Suprapubic skin (tissue), 3 donors: ENCODE measurements around the gene PLCG2.

Source experiments
- EP300 ChIP-seq: sonication (generic); formaldehyde crosslinking; IDR thresholded peaks from one replicate; pipeline ENCODE4 v1.6.1; 2017; ENCODE audit warnings: antibody characterized with exemption
- POLR2A ChIP-seq, 2 donors: fragments of 450-650 bp; IDR thresholded peaks; one replicate each; pipeline ENCODE4 v1.6.1; 2017; ENCODE audit warnings: antibody characterized with exemption in 2 of 2, mild to moderate bottlenecking in 2 of 2, moderate library complexity in 2 of 2
- TF ChIP-seq, protein P1 (sequence below), 2 donors: fragments of 200-600 bp in 1 of 2; fragments of 450-650 bp in 1 of 2; sonication (generic) in 1 of 2; IDR thresholded peaks; one replicate each; pipeline ENCODE4 v1.5.1; 2016 to 2019; ENCODE audit warnings: antibody characterized with exemption in 2 of 2, mild to moderate bottlenecking in 1 of 2, moderate library complexity in 1 of 2

DNA sequence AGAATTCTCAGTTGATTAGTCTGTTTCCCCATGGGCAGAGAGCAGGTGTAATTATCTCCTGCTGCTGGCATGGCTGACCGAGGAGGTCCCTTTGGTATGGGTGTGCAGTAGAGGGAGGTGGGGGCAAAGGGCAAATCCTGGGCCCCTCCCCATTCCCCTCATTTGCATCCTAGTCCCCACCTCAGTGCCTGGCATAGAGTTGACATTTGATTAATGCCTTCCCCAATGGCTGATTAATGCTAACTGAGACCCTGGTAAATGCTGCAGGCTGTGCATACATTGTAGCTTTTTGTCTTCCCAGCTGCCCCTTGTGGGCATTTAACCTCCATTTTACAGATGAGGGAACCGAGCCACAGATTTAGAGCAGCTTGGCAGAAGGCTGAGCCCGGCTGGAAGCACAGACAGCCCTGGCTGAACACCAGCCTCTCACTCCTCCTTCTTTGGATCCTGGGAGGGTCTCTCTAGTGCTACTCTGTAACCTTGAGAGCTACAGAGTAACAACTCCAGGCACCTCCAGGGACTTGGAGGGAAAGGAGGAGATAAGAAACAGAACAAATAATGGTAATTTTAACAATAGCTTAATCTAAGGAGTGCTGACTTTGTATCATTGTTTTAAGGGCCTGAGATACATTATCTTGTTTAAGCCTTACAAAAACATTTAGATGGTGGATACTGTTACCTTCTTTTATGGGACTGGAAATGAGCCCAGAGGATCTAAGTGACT lies 5.1 kb downstream of the PLCG2 start:
- TF ChIP-seq, protein P1, sequence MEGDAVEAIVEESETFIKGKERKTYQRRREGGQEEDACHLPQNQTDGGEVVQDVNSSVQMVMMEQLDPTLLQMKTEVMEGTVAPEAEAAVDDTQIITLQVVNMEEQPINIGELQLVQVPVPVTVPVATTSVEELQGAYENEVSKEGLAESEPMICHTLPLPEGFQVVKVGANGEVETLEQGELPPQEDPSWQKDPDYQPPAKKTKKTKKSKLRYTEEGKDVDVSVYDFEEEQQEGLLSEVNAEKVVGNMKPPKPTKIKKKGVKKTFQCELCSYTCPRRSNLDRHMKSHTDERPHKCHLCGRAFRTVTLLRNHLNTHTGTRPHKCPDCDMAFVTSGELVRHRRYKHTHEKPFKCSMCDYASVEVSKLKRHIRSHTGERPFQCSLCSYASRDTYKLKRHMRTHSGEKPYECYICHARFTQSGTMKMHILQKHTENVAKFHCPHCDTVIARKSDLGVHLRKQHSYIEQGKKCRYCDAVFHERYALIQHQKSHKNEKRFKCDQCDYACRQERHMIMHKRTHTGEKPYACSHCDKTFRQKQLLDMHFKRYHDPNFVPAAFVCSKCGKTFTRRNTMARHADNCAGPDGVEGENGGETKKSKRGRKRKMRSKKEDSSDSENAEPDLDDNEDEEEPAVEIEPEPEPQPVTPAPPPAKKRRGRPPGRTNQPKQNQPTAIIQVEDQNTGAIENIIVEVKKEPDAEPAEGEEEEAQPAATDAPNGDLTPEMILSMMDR (IDR thresholded peaks at IDR 0.05), result no peak
- TF ChIP-seq POLR2A (IDR thresholded peaks at IDR 0.05), result no peak
- no peak for TF ChIP-seq EP300
